Common myeloid progenitor, CD34-positive (primary cell): ENCODE measurements around the gene GABRR3.

Experiments
- CTCF ChIA-PET: fragments of 350-600 bp; sonication (Branson Sonifier 250); formaldehyde crosslinking; loops from one replicate; lab custom pipeline; 2021; ENCODE audit warnings: antibody characterized with exemption; lab: Charles Lee
- POLR2A ChIA-PET: fragments of 350-600 bp; sonication (Branson Sonifier 250); formaldehyde crosslinking; loops from one replicate; lab custom pipeline; 2021; ENCODE audit warnings: antibody characterized with exemption; lab: Charles Lee
- DNase-seq, 3 donors: peaks; one replicate each; pipeline versions ENCODE4 v3.0.0 to v3.0.0-alpha.2; 2013
- H3K27ac ChIP-seq, 2 experiments: 1 replicate in 1 of 2; 2 replicates in 1 of 2; pipeline ENCODE4 v1.7.0; 2013; ENCODE audit warnings: inconsistent platforms in 2 of 2, low read length in 2 of 2, mild to moderate bottlenecking in 2 of 2, low read depth in 1 of 2, moderate library complexity in 1 of 2; ENCODE audit not compliant: severe bottlenecking in 2 of 2, insufficient read depth in 1 of 2, poor library complexity in 1 of 2
- H3K27me3 ChIP-seq, 5 experiments: replicated peaks in 2 of 5; 1 replicate in 3 of 5; 2 replicates in 2 of 5; pipeline versions ENCODE4 v1.6.1 to v1.7.0; 2013; ENCODE audit warnings: low read length in 4 of 5, mild to moderate bottlenecking in 2 of 5, moderate library complexity in 2 of 5, inconsistent platforms in 1 of 5; ENCODE audit not compliant: insufficient read depth in 5 of 5, control insufficient read depth in 4 of 5
- H3K36me3 ChIP-seq, 4 experiments: 1 replicate in 2 of 4; 2 replicates in 2 of 4; pipeline versions ENCODE4 v1.6.1 to v1.7.0; 2013; ENCODE audit warnings: low read length in 3 of 4, control low read depth in 1 of 4, mild to moderate bottlenecking in 1 of 4; ENCODE audit not compliant: control insufficient read depth in 4 of 4, insufficient read depth in 4 of 4
- H3K4me1 ChIP-seq, 4 experiments: 1 replicate in 3 of 4; 2 replicates in 1 of 4; pipeline versions ENCODE4 v1.6.1 to v1.7.1; 2013; ENCODE audit warnings: low read length in 3 of 4, mild to moderate bottlenecking in 3 of 4, control low read depth in 1 of 4, inconsistent platforms in 1 of 4, moderate library complexity in 1 of 4; ENCODE audit not compliant: control insufficient read depth in 4 of 4, insufficient read depth in 4 of 4; ENCODE audit errors: control extremely low read depth in 1 of 4
- H3K4me3 ChIP-seq, 7 experiments: 1 replicate in 4 of 7; 2 replicates in 3 of 7; pipeline versions ENCODE4 v1.5.1 to v1.7.0; 2013; ENCODE audit warnings: mild to moderate bottlenecking in 7 of 7, low read length in 6 of 7, moderate library complexity in 6 of 7, inconsistent platforms in 2 of 7, low read depth in 2 of 7, control low read depth in 1 of 7; ENCODE audit not compliant: insufficient read depth in 4 of 7, control insufficient read depth in 1 of 7; ENCODE audit errors: extremely low read depth in 1 of 7
- H3K9me3 ChIP-seq, 5 experiments: 1 replicate in 4 of 5; 2 replicates in 1 of 5; pipeline versions ENCODE4 v1.6.1 to v1.7.1; 2013; ENCODE audit warnings: low read length in 4 of 5, mild to moderate bottlenecking in 2 of 5, inconsistent platforms in 1 of 5, low read depth in 1 of 5, moderate library complexity in 1 of 5; ENCODE audit not compliant: control insufficient read depth in 4 of 5, insufficient read depth in 2 of 5; ENCODE audit errors: control extremely low read depth in 1 of 5
- WGBS: methylation state at CpG from one replicate; pipeline ENCODE4 v1.1.5; 2013; ENCODE audit not compliant: insufficient coverage; 5-methylcytosine and 5-hydroxymethylcytosine counted together

The GABRR3 gene

DNA sequence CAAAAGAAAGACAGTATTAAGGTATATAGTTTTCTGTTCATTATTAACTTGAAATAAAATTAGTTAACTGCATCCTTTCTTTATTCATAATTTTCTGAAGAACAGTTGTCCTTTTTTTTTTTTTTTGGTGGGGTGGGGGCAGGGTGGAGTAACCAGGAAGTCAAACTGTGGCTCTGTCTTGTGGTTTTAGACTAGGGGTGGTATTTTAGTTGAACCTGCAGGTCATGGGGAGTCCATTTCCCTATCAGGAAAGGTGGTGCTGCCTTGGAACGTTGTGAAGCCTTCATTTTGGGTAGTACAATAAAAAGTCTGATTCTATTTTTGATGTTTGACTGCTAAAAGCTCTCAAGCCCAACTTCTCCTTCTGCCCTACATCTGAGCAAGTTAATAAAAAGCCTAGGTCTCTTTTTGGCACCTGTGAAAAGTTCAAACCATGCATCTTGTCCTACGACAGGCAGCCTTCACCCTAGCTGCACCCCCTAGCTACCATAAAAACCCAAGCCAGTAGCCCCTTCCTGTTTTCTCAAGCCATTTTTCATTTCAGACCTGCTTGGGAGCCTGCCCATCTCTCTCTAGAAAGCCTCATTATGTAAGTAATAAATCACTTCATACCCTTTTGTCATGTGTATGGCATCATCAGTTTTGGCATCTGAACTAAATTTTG is 31.7 kb downstream of the GABRR3 start:
- H3K4me3 ChIP-seq = peak overlapping the region in 2 of 7 experiments; percentile 9 to 29
- H3K9me3 ChIP-seq = no peaks in the 10 kb centered on the region
- POLR2A ChIA-PET = no interaction called here
- DNase-seq = peak in 2 of 3 donors; percentile 47 to 65
- WGBS = 10% methylated on average over 1 of the region's 2 CpGs
- CTCF ChIA-PET = no interaction called here
- H3K27me3 ChIP-seq = no peaks in the 10 kb centered on the region
- no peaks in the 10 kb centered on the region for H3K36me3 ChIP-seq
- H3K27ac ChIP-seq = no peak overlapping the region
- H3K4me1 ChIP-seq = peaks cover 7 to 24% (median 16%) of the 10 kb centered on the region in 4 experiments

DNA sequence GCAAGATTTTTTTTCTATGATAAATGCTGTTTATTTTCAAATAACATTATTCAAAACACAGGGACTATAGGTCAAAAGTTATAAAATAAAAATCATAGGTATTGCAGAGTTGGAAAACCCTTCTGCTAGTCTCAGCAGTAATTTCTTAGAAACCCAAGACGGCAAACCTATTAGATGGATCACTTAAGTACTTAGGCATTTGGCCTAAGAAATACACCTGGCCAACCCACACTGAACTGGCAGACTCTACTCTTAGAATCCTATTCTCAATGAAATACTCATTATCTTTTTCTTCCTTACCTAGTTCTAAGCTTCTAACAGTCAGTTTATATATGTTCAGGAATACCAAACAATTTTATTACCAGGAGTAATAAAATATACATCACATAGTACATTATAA is 32.4 kb downstream of the GABRR3 start:
- Histone ChIP-seq H3K9me3 (no peaks in the 10 kb centered on the region), H3K4me3 (no peak overlapping the region), H3K27me3 (no peaks in the 10 kb centered on the region), H3K4me1 (peaks cover 7 to 24% (median 16%) of the 10 kb centered on the region in 4 experiments), H3K27ac (no peak overlapping the region), H3K36me3 (no peaks in the 10 kb centered on the region)
- CTCF ChIA-PET = no interaction called here
- 100% methylated on average over 1 of the region's 1 CpG for WGBS
- no peak for DNase-seq
- POLR2A ChIA-PET = no interaction called here

DNA sequence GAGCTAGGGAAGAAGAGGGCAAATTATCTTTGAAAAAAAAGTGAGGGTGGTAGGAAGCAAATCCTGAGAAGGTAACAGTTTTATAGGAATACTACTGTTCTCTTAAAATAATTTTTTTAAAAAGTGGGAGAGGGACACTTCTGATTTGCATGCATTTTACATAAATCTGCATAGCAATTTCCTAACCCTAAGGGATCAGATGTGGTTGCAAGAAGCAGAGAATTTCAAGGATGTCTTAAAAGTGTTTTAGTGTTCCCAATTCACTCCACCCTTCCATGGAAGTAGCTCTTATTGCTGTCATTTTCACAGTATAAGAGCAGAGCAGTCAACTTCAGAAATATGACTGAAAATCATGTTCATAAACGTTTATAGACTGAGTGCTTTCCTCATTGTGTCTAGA is 35.1 kb downstream of the GABRR3 start:
- Histone ChIP-seq H3K4me3 (no peak overlapping the region), H3K9me3 (no peaks in the 10 kb centered on the region), H3K27me3 (no peaks in the 10 kb centered on the region), H3K36me3 (no peaks in the 10 kb centered on the region), H3K27ac (no peak overlapping the region), H3K4me1 (peaks cover 7 to 19% (median 14%) of the 10 kb centered on the region in 4 experiments)
- ChIA-PET POLR2A (interaction anchor here (0.6 kb wide), 1 partner anchor 1835 kb away, joined by 4 read pairs; no protein-coding TSS in a partner anchor), CTCF (interaction anchor here (1.4 kb wide), 1 partner anchor 23 kb away, joined by 5 read pairs; no protein-coding TSS in a partner anchor)
- WGBS = 100% methylated on average over 1 of the region's 1 CpG
- DNase-seq = no peak

DNA sequence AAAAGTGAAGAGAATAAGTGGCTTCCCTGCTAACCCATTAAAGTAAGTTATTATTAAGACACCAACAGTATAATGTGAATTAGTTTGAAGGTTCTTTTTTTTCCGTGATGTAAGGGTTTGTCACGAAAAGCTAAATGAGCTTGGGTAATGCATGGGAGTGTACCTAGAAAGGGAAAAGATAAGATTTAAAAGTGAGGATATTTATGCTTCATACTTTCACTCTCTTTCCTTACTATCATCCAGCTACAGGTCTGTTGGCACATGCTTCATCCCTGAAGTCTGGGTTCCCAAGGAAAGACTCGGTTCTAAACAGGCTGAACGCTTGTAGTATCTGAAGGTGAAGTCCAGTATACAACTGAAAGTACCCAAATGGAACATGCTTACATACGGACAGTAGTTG is 36.0 kb downstream of the GABRR3 start:
- DNase-seq = no peak
- WGBS = 97% methylated on average over 3 of the region's 5 CpGs
- Histone ChIP-seq H3K4me3 (no peak overlapping the region), H3K27me3 (no peaks in the 10 kb centered on the region), H3K27ac (no peak overlapping the region), H3K4me1 (peaks cover 7 to 10% (median 10%) of the 10 kb centered on the region in 4 experiments), H3K9me3 (no peaks in the 10 kb centered on the region), H3K36me3 (no peaks in the 10 kb centered on the region)
- ChIA-PET CTCF (interaction anchor here (1.4 kb wide), 1 partner anchor 24 kb away, joined by 5 read pairs; no protein-coding TSS in a partner anchor), POLR2A (no interaction called here)

DNA sequence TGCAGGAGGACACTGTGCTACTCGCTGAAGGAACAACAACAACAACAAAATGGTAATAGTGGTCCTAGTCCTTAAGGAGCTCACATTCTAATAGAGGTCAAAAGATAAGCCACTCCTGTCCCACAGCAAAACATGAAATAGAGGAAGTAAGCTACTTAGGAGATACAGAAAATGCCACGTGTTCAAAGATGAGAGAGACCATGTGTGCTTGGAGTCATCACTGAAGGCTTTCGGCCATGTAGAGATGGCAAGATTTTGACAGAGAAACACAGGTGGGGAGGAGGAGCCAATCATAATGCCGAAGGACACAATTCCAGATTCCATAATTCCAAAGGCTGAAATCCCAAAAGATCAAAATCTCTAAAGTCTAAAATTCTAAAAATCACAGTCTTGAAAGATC is 38.1 kb downstream of the GABRR3 start:
- DNase-seq = no peak
- CTCF ChIA-PET = interaction anchor here (1.0 kb wide), 1 partner anchor 25 kb away, joined by 3 read pairs; no protein-coding TSS in a partner anchor
- H3K4me1 ChIP-seq = no peaks in the 10 kb centered on the region
- no peaks in the 10 kb centered on the region for H3K27me3 ChIP-seq
- POLR2A ChIA-PET = no interaction called here
- no peak overlapping the region for H3K27ac ChIP-seq
- H3K9me3 ChIP-seq = no peaks in the 10 kb centered on the region
- no peak overlapping the region for H3K4me3 ChIP-seq
- no peaks in the 10 kb centered on the region for H3K36me3 ChIP-seq
- WGBS = 83% methylated on average over 3 of the region's 4 CpGs

DNA sequence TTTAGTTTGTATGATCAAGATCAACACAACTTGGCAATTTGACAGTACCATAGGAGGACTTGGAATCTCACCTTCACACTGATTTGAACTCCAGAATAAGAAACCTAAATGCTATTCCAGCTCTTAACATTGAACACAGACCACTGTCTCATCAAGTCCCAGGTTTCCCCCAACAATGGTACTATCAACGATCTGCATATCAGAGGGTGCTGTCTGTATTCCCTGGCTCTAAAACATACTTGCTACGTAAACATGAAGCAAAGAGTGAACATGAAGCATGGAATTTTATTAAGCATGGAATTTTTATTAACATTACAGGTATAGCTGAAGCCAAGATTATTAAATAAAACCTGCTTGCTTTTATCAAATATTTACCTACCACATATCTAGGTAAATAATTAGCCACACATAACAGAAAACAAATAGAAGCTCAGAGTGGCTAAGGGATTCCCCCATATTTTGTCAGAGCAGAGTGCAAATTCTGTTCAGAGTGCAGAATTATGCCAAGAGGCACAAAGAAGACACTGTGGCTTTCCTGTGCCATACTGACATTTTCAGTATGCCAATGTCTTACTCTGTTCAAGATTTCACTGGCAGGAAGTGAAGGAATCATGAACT is 40.7 kb downstream of the GABRR3 start:
- ChIA-PET POLR2A (no interaction called here), CTCF (no interaction called here)
- Histone ChIP-seq H3K4me1 (no peaks in the 10 kb centered on the region), H3K27me3 (no peaks in the 10 kb centered on the region), H3K4me3 (no peak overlapping the region), H3K9me3 (no peaks in the 10 kb centered on the region), H3K36me3 (no peaks in the 10 kb centered on the region), H3K27ac (no peak overlapping the region)
- WGBS = no CpG with 5 or more reads among the region's 2 CpGs
- no peak for DNase-seq

DNA sequence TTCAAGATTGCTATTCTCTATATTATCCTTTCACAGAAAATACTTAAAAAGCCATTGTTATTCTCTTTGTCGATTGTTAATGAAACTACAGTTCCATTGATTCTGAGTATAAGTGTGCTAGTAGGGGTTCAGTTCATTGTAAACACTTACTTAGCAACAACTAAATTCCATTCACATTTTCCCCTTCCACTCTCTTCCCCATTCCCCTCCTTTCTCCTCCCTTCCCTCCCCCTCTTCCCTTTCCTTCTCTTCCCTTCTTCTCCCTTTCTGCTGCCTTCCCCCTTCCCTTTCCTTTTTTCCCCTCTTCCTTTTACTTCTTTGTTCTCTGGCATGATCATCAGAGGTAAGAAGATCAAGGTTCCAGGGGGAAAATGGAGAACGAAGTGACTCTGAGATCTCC is 41.6 kb downstream of the GABRR3 start:
- H3K4me3 ChIP-seq = no peak overlapping the region
- no CpG with 5 or more reads among the region's 2 CpGs for WGBS
- DNase-seq = no peak
- POLR2A ChIA-PET = no interaction called here
- H3K9me3 ChIP-seq = no peaks in the 10 kb centered on the region
- CTCF ChIA-PET = no interaction called here
- H3K4me1 ChIP-seq = no peaks in the 10 kb centered on the region
- no peaks in the 10 kb centered on the region for H3K27me3 ChIP-seq
- H3K27ac ChIP-seq = no peak overlapping the region
- no peaks in the 10 kb centered on the region for H3K36me3 ChIP-seq
